GM21717 (cell line): Measurements from ENCODE around the gene ST6GALNAC3.
"Not testable (repeated sequence)": the region's sequence is repeated elsewhere in the genome, so short reads cannot be mapped to it uniquely, and the experiment has no call there.

Experiments used
- ATAC-seq: cut with Tn5 transposase; IDR thresholded peaks from one replicate; pipeline ENCODE4 v1.9.1; 2021; ENCODE audit warnings: mild to moderate bottlenecking, moderate library complexity; ENCODE audit not compliant: unreplicated experiment

Gene ST6GALNAC3

GRCh38 chr1:76105372-76105771, 30.8 kb downstream of the ST6GALNAC3 start:
- no peak for ATAC-seq

- ATAC-seq = no peak
Measured at GRCh38 chr1:76106251-76106650, 31.7 kb downstream of the ST6GALNAC3 start.

- no peak for ATAC-seq
Measured at GRCh38 chr1:76106719-76107235, 32.2 kb downstream of the ST6GALNAC3 start.

GRCh38 chr1:76109404-76109803, 34.9 kb downstream of the ST6GALNAC3 start:
- no peak for ATAC-seq

- no peak for ATAC-seq
Measured at GRCh38 chr1:76109901-76110560, 35.5 kb downstream of the ST6GALNAC3 start.

GRCh38 chr1:76110666-76111065, 36.1 kb downstream of the ST6GALNAC3 start:
- ATAC-seq = no peak

GRCh38 chr1:76112321-76112720, 37.8 kb downstream of the ST6GALNAC3 start:
- ATAC-seq = not testable (repeated sequence)

- no peak for ATAC-seq
Measured at GRCh38 chr1:76113446-76113845, 38.9 kb downstream of the ST6GALNAC3 start.

- ATAC-seq = no peak
Measured at GRCh38 chr1:76115171-76115570, 40.6 kb downstream of the ST6GALNAC3 start.

GRCh38 chr1:76121850-76122249, 47.3 kb downstream of the ST6GALNAC3 start:
- no peak for ATAC-seq

GRCh38 chr1:76122271-76122670, 47.7 kb downstream of the ST6GALNAC3 start:
- no peak for ATAC-seq

GRCh38 chr1:76123411-76124064, 49.0 kb downstream of the ST6GALNAC3 start:
- ATAC-seq = not testable (repeated sequence)

GRCh38 chr1:76124196-76124595, 49.6 kb downstream of the ST6GALNAC3 start:
- ATAC-seq = no peak

GRCh38 chr1:76125473-76126219, 51.1 kb downstream of the ST6GALNAC3 start:
- ATAC-seq = no peak

- ATAC-seq = no peak
Measured at GRCh38 chr1:76128096-76128495, 53.5 kb downstream of the ST6GALNAC3 start.

GRCh38 chr1:76129731-76130130, 55.2 kb downstream of the ST6GALNAC3 start:
- ATAC-seq = no peak

GRCh38 chr1:76130992-76131391, 56.4 kb downstream of the ST6GALNAC3 start:
- ATAC-seq = no peak

GRCh38 chr1:76133977-76134376, 59.4 kb downstream of the ST6GALNAC3 start:
- ATAC-seq = no peak

- no peak for ATAC-seq
Measured at GRCh38 chr1:76135835-76136234, 61.3 kb downstream of the ST6GALNAC3 start.

- ATAC-seq = no peak
Measured at GRCh38 chr1:76136894-76137293, 62.3 kb downstream of the ST6GALNAC3 start.

GRCh38 chr1:76137746-76138145, 63.2 kb downstream of the ST6GALNAC3 start:
- no peak for ATAC-seq

GRCh38 chr1:76138217-76138616, 63.7 kb downstream of the ST6GALNAC3 start:
- no peak for ATAC-seq
